CD4-positive, alpha-beta memory T cell (primary cell): ENCODE results near the gene LTO1. TPM values are rescaled to one million over a fixed set of nuclear protein-coding genes. Genes with fewer than 3 reads are reported as not detected.
A peak's percentile ranks its signal among the peaks of the same experiment; 100 is the strongest.

Experiments
- CTCF ChIA-PET: fragments of 350-600 bp; sonication (Branson Sonifier 250); formaldehyde crosslinking; loops from one replicate; lab custom pipeline; 2021; ENCODE audit warnings: inconsistent platforms; ENCODE audit not compliant: partially characterized antibody; lab: Charles Lee
- POLR2A ChIA-PET: fragments of 350-600 bp; sonication (Branson Sonifier 250); formaldehyde crosslinking; loops from one replicate; lab custom pipeline; 2021; ENCODE audit not compliant: partially characterized antibody; lab: Charles Lee
- DNase-seq, 5 donors: peaks; one replicate each; pipeline versions ENCODE4 v3.0.0 to v3.0.0-alpha.2; 2020 to 2022; ENCODE audit warnings: mixed read lengths in 1 of 5
- H3K27ac ChIP-seq: one replicate; pipeline ENCODE4 v1.7.0; 2013; ENCODE audit warnings: low read depth, low read length
- H3K27me3 ChIP-seq: 2 replicates; pipeline ENCODE4 v1.7.0; 2013; ENCODE audit warnings: mild to moderate bottlenecking, low read length, moderate library complexity; ENCODE audit not compliant: insufficient read depth
- H3K36me3 ChIP-seq: 2 replicates; pipeline ENCODE4 v1.7.0; 2013; ENCODE audit warnings: mild to moderate bottlenecking, low read length, moderate library complexity; ENCODE audit not compliant: insufficient read depth
- H3K4me1 ChIP-seq: 2 replicates; pipeline ENCODE4 v1.7.0; 2013; ENCODE audit warnings: mild to moderate bottlenecking, low read length, moderate library complexity; ENCODE audit not compliant: insufficient read depth
- H3K4me3 ChIP-seq, 2 donors: one replicate each; pipeline ENCODE4 v1.7.0; 2013; ENCODE audit warnings: low read length in 2 of 2, mild to moderate bottlenecking in 1 of 2
- H3K9me3 ChIP-seq, 2 donors: one replicate each; pipeline ENCODE4 v1.7.0; 2013; ENCODE audit warnings: low read length in 2 of 2, control low read depth in 1 of 2; ENCODE audit not compliant: control insufficient read depth in 1 of 2
- H3K27ac Mint-ChIP-seq, 7 donors: one replicate each; pipeline ENCODE4 v1.8.0; 2020 to 2021; ENCODE audit warnings: mixed read lengths in 7 of 7, mild to moderate bottlenecking in 6 of 7, inconsistent platforms in 3 of 7, moderate library complexity in 3 of 7
- H3K27me3 Mint-ChIP-seq, 2 donors: one replicate each; pipeline ENCODE4 v1.8.0; 2020 to 2021; ENCODE audit warnings: mixed read lengths in 2 of 2
- H3K36me3 Mint-ChIP-seq, 2 donors: one replicate each; pipeline ENCODE4 v1.8.0; 2020 to 2021; ENCODE audit warnings: mixed read lengths in 2 of 2, inconsistent platforms in 1 of 2, mild to moderate bottlenecking in 1 of 2
- H3K4me1 Mint-ChIP-seq, 4 donors: one replicate each; pipeline ENCODE4 v1.8.0; 2020 to 2021; ENCODE audit warnings: mixed read lengths in 4 of 4, mild to moderate bottlenecking in 1 of 4
- H3K4me3 Mint-ChIP-seq, 8 donors: one replicate each; pipeline ENCODE4 v1.8.0; 2020 to 2021; ENCODE audit warnings: mixed read lengths in 8 of 8, mild to moderate bottlenecking in 7 of 8, moderate library complexity in 6 of 8, inconsistent platforms in 3 of 8
- H3K9me3 Mint-ChIP-seq, 8 donors: one replicate each; pipeline ENCODE4 v1.8.0; 2020 to 2021; ENCODE audit warnings: mixed read lengths in 8 of 8, mild to moderate bottlenecking in 5 of 8, inconsistent platforms in 3 of 8, moderate library complexity in 1 of 8
- intact Hi-C: fragments of 100-400 bp; cut with micrococcal nuclease; formaldehyde crosslinking; loops from one replicate; pipeline ENCODE4 v1.15.1; 2023
- polyA plus RNA-seq, 2 donors: library from polyadenylated mRNA; unstranded; fragments of 300-500 nt; fragmentation: Illumina TruSeq; gene quantifications; one replicate each; pipeline ENCODE4 v1.2.3, GENCODE V29; 2021
- total RNA-seq, 2 experiments: library from RNA; stranded (reverse); gene quantifications; one replicate each; pipeline ENCODE4 v1.2.3, GENCODE V29; 2021

Gene LTO1
- total and polyA plus RNA-seq, 4 experiments from 2014 or later = 13.3 to 63.0 (median 39.5) TPM

DNA sequence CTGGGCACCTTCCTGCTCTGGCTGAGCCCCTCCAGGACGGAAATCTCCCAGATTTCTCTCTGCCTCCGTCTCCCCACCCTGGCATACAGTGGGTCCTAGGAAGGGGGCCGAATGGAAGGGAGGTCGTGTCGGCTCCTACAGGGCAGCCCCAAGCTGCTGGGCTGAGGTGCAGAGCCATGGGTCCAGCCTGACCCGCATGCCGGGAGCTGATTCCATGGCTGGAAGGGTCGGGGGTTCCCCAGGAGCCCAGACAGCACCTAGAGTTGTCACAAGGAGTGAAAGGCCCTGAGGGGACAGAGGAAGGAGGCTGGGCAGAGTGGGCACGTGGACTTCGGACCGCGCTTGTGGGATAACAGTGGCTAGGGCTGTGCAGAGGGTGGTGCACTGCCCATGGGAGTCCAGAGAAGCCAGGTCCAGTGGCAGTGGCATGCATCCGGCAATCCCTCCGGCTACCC lies 17.7 kb downstream of the LTO1 start:
- Mint-ChIP-seq H3K36me3 (peaks cover 0 to 5% of the 10 kb centered on the region in 2 donors), H3K27ac (no peak overlapping the region), H3K4me1 (peaks cover 0 to 1% (median 0%) of the 10 kb centered on the region in 4 donors), H3K4me3 (no peak overlapping the region), H3K27me3 (no peaks in the 10 kb centered on the region), H3K9me3 (no peaks in the 10 kb centered on the region)
- Histone ChIP-seq H3K27me3 (no peaks in the 10 kb centered on the region), H3K27ac (no peak overlapping the region), H3K4me1 (no peaks in the 10 kb centered on the region), H3K36me3 (peaks cover 4% of the 10 kb centered on the region), H3K9me3 (no peaks in the 10 kb centered on the region), H3K4me3 (no peak overlapping the region)
- POLR2A ChIA-PET = no interaction called here
- CTCF ChIA-PET = no interaction called here
- no peak for DNase-seq
- intact Hi-C loops = no loop called here

- Mint-ChIP-seq H3K27ac (no peak overlapping the region), H3K4me1 (peaks cover 0 to 1% (median 0%) of the 10 kb centered on the region in 4 donors), H3K36me3 (peaks cover 0 to 6% of the 10 kb centered on the region in 2 donors), H3K27me3 (no peaks in the 10 kb centered on the region), H3K4me3 (peak overlapping the region in 1 of 8 donors; percentile 8), H3K9me3 (no peaks in the 10 kb centered on the region)
- no peak for DNase-seq
- H3K4me3 ChIP-seq = no peak overlapping the region
- POLR2A ChIA-PET = interaction anchor here (1.3 kb wide), 1 partner anchor 18 kb away, joined by 4 read pairs; no protein-coding TSS in a partner anchor
- no peaks in the 10 kb centered on the region for H3K9me3 ChIP-seq
- intact Hi-C loops = no loop called here
- H3K27ac ChIP-seq = no peak overlapping the region
- peaks cover 4% of the 10 kb centered on the region for H3K36me3 ChIP-seq
- no peaks in the 10 kb centered on the region for H3K4me1 ChIP-seq
- CTCF ChIA-PET = interaction anchor here (2.5 kb wide), 1 partner anchor 13 kb away, joined by 10 read pairs; no protein-coding TSS in a partner anchor
- no peaks in the 10 kb centered on the region for H3K27me3 ChIP-seq
Observed at GRCh38 chr11:69656536-69657455, 18.4 kb downstream of the LTO1 start.

GRCh38 chr11:69655479-69656428 lies 19.4 kb downstream of the LTO1 start:
- no peak for DNase-seq
- ChIA-PET POLR2A (interaction anchor here (1.3 kb wide), 1 partner anchor 19 kb away, joined by 4 read pairs; no protein-coding TSS in a partner anchor), CTCF (interaction anchor here (1.3 to 2.5 kb wide), 2 partner anchors 13 to 14 kb away, joined by 3 to 10 read pairs; no protein-coding TSS in a partner anchor)
- no peaks in the 10 kb centered on the region for H3K9me3 ChIP-seq
- H3K4me3 Mint-ChIP-seq = no peak overlapping the region
- intact Hi-C loops = no loop called here
- no peaks in the 10 kb centered on the region for H3K9me3 Mint-ChIP-seq
- no peak overlapping the region for H3K4me3 ChIP-seq
- peaks cover 0 to 6% of the 10 kb centered on the region in 2 donors for H3K36me3 Mint-ChIP-seq
- peaks cover 2% of the 10 kb centered on the region for H3K36me3 ChIP-seq
- H3K27me3 Mint-ChIP-seq = no peaks in the 10 kb centered on the region
- H3K27ac ChIP-seq = no peak overlapping the region
- no peaks in the 10 kb centered on the region for H3K4me1 ChIP-seq
- H3K27ac Mint-ChIP-seq = peak overlapping the region in 1 of 7 donors; percentile 72
- no peaks in the 10 kb centered on the region for H3K27me3 ChIP-seq
- peaks cover 0 to 1% (median 0%) of the 10 kb centered on the region in 4 donors for H3K4me1 Mint-ChIP-seq

GRCh38 chr11:69654660-69655478 lies 20.3 kb downstream of the LTO1 start:
- ChIA-PET CTCF (interaction anchor here (1.3 to 2.5 kb wide), 2 partner anchors 12 to 15 kb away, joined by 3 to 10 read pairs; no protein-coding TSS in a partner anchor), POLR2A (no interaction called here)
- H3K27ac Mint-ChIP-seq = no peak overlapping the region
- H3K36me3 Mint-ChIP-seq = peaks cover 0 to 2% of the 10 kb centered on the region in 2 donors
- H3K4me1 Mint-ChIP-seq = peaks cover 0 to 1% (median 0%) of the 10 kb centered on the region in 4 donors
- intact Hi-C loops = no loop called here
- no peaks in the 10 kb centered on the region for H3K27me3 ChIP-seq
- H3K4me3 ChIP-seq = no peak overlapping the region
- no peaks in the 10 kb centered on the region for H3K4me1 ChIP-seq
- H3K9me3 ChIP-seq = no peaks in the 10 kb centered on the region
- no peak overlapping the region for H3K27ac ChIP-seq
- no peak for DNase-seq
- H3K9me3 Mint-ChIP-seq = no peaks in the 10 kb centered on the region
- no peak overlapping the region for H3K4me3 Mint-ChIP-seq
- no peaks in the 10 kb centered on the region for H3K27me3 Mint-ChIP-seq
- no peaks in the 10 kb centered on the region for H3K36me3 ChIP-seq

DNA sequence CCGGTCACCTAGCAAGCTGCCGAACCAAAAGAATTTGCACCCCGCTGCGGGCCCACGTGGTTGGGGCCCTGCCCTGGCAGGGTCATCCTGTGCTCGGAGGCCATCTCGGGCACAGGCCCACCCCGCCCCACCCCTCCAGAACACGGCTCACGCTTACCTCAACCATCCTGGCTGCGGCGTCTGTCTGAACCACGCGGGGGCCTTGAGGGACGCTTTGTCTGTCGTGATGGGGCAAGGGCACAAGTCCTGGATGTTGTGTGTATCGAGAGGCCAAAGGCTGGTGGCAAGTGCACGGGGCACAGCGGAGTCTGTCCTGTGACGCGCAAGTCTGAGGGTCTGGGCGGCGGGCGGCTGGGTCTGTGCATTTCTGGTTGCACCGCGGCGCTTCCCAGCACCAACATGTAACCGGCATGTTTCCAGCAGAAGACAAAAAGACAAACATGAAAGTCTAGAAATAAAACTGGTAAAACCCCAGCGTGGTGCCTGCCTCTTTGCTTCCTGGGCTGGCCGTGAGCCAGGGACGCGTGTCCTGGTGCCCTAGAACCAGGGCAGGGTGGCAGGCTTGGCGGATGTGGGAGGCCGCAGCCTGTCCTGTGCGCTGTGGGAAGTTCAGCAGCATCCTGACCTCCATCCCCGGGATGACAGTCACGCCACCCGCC lies 21.0 kb downstream of the LTO1 start:
- no peak overlapping the region for H3K27ac ChIP-seq
- H3K4me1 ChIP-seq = no peaks in the 10 kb centered on the region
- no peaks in the 10 kb centered on the region for H3K9me3 ChIP-seq
- no peak overlapping the region for H3K4me3 ChIP-seq
- no peak for DNase-seq
- Mint-ChIP-seq H3K36me3 (peaks cover 0 to 2% of the 10 kb centered on the region in 2 donors), H3K4me3 (no peak overlapping the region), H3K27ac (no peak overlapping the region), H3K9me3 (no peaks in the 10 kb centered on the region), H3K27me3 (no peaks in the 10 kb centered on the region), H3K4me1 (no peaks in the 10 kb centered on the region)
- intact Hi-C loops = no loop called here
- H3K36me3 ChIP-seq = no peaks in the 10 kb centered on the region
- no peaks in the 10 kb centered on the region for H3K27me3 ChIP-seq
- CTCF ChIA-PET = interaction anchor here (0.8 kb wide), 1 partner anchor 16 kb away, joined by 5 read pairs; no protein-coding TSS in a partner anchor
- POLR2A ChIA-PET = no interaction called here

DNA sequence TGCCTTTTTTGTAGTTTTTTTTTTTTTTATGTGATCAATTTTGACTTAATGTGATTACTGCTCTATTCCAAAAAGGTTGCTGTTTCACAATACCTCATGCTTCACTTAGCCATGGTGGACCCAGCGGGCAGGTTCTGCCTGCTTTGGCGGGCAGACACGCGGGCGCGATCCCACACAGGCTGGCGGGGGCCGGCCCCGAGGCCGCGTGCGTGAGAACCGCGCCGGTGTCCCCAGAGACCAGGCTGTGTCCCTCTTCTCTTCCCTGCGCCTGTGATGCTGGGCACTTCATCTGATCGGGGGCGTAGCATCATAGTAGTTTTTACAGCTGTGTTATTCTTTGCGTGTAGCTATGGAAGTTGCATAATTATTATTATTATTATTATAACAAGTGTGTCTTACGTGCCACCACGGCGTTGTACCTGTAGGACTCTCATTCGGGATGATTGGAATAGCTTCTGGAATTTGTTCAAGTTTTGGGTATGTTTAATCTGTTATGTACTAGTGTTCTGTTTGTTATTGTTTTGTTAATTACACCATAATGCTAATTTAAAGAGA lies 21.7 kb downstream of the LTO1 start:
- no peak overlapping the region for H3K4me3 ChIP-seq
- H3K27me3 ChIP-seq = no peaks in the 10 kb centered on the region
- H3K4me1 ChIP-seq = no peaks in the 10 kb centered on the region
- DNase-seq = no peak
- H3K9me3 ChIP-seq = no peaks in the 10 kb centered on the region
- H3K27ac Mint-ChIP-seq = no peak overlapping the region
- no peaks in the 10 kb centered on the region for H3K36me3 ChIP-seq
- H3K27ac ChIP-seq = no peak overlapping the region
- intact Hi-C loops = no loop called here
- ChIA-PET CTCF (interaction anchor here (0.8 kb wide), 1 partner anchor 17 kb away, joined by 5 read pairs; no protein-coding TSS in a partner anchor), POLR2A (no interaction called here)
- H3K27me3 Mint-ChIP-seq = no peaks in the 10 kb centered on the region
- no peaks in the 10 kb centered on the region for H3K4me1 Mint-ChIP-seq
- H3K4me3 Mint-ChIP-seq = no peak overlapping the region
- peaks cover 0 to 2% of the 10 kb centered on the region in 2 donors for H3K36me3 Mint-ChIP-seq
- no peaks in the 10 kb centered on the region for H3K9me3 Mint-ChIP-seq
